CD8-positive, alpha-beta memory T cell (primary cell): ENCODE results near the gene DMRTB1. TPM values are rescaled to one million over a fixed set of nuclear protein-coding genes. Genes with fewer than 3 reads are reported as not detected.

Experiments used
- CTCF ChIA-PET: fragments of 350-600 bp; sonication (Branson Sonifier 250); formaldehyde crosslinking; loops from one replicate; lab custom pipeline; 2021; ENCODE audit warnings: antibody characterized with exemption; lab: Charles Lee
- POLR2A ChIA-PET: fragments of 350-600 bp; sonication (Branson Sonifier 250); formaldehyde crosslinking; loops from one replicate; lab custom pipeline; 2021; ENCODE audit warnings: antibody characterized with exemption; lab: Charles Lee
- DNase-seq, 5 donors: peaks; one replicate each; pipeline versions ENCODE4 v3.0.0 to v3.0.0-alpha.2; 2020 to 2022; ENCODE audit warnings: mixed read lengths in 1 of 5
- H3K27ac ChIP-seq: one replicate; pipeline ENCODE4 v1.7.0; 2013; ENCODE audit warnings: low read depth, mild to moderate bottlenecking, low read length, moderate library complexity
- H3K27me3 ChIP-seq: 2 replicates; pipeline ENCODE4 v1.7.0; 2013; ENCODE audit warnings: low read length, mild to moderate bottlenecking; ENCODE audit not compliant: insufficient read depth, poor library complexity, severe bottlenecking
- H3K36me3 ChIP-seq: 2 replicates; pipeline ENCODE4 v1.7.0; 2013; ENCODE audit warnings: mild to moderate bottlenecking, low read length, moderate library complexity; ENCODE audit not compliant: insufficient read depth
- H3K4me1 ChIP-seq: 2 replicates; pipeline ENCODE4 v1.7.0; 2013; ENCODE audit warnings: mild to moderate bottlenecking, low read length, moderate library complexity; ENCODE audit not compliant: insufficient read depth
- H3K4me3 ChIP-seq: 2 replicates; pipeline ENCODE4 v1.7.0; 2013; ENCODE audit warnings: mild to moderate bottlenecking, low read length
- H3K9me3 ChIP-seq: 2 replicates; pipeline ENCODE4 v1.7.0; 2013; ENCODE audit warnings: mild to moderate bottlenecking, low read length
- H3K27ac Mint-ChIP-seq, 8 donors: one replicate each; pipeline ENCODE4 v1.8.0; 2020 to 2021; ENCODE audit warnings: mixed read lengths in 8 of 8, mild to moderate bottlenecking in 6 of 8, inconsistent platforms in 3 of 8, moderate library complexity in 3 of 8
- H3K27me3 Mint-ChIP-seq, 2 donors: one replicate each; pipeline ENCODE4 v1.8.0; 2020 to 2021; ENCODE audit warnings: mixed read lengths in 2 of 2, mild to moderate bottlenecking in 1 of 2, moderate library complexity in 1 of 2
- H3K36me3 Mint-ChIP-seq, 3 donors: one replicate each; pipeline ENCODE4 v1.8.0; 2020 to 2021; ENCODE audit warnings: mixed read lengths in 3 of 3, inconsistent platforms in 1 of 3, mild to moderate bottlenecking in 1 of 3
- H3K4me1 Mint-ChIP-seq, 3 donors: one replicate each; pipeline ENCODE4 v1.8.0; 2020 to 2021; ENCODE audit warnings: mixed read lengths in 3 of 3, inconsistent platforms in 1 of 3, mild to moderate bottlenecking in 1 of 3
- H3K4me3 Mint-ChIP-seq, 7 donors: one replicate each; pipeline ENCODE4 v1.8.0; 2020 to 2021; ENCODE audit warnings: mixed read lengths in 7 of 7, mild to moderate bottlenecking in 6 of 7, moderate library complexity in 4 of 7, inconsistent platforms in 2 of 7
- H3K9me3 Mint-ChIP-seq, 5 donors: one replicate each; pipeline ENCODE4 v1.8.0; 2020 to 2022; ENCODE audit warnings: mixed read lengths in 5 of 5, mild to moderate bottlenecking in 3 of 5, moderate library complexity in 2 of 5, inconsistent platforms in 1 of 5
- polyA plus RNA-seq: library from polyadenylated mRNA; unstranded; fragments of 300-500 nt; fragmentation: Illumina TruSeq; gene quantifications from one replicate; pipeline ENCODE4 v1.2.3, GENCODE V29; 2021
- total RNA-seq, 2 experiments: library from RNA; stranded (reverse); gene quantifications; one replicate each; pipeline ENCODE4 v1.2.3, GENCODE V29; 2021

DMRTB1 gene
- total and polyA plus RNA-seq, 3 experiments from 2014 or later = not detected

DNA sequence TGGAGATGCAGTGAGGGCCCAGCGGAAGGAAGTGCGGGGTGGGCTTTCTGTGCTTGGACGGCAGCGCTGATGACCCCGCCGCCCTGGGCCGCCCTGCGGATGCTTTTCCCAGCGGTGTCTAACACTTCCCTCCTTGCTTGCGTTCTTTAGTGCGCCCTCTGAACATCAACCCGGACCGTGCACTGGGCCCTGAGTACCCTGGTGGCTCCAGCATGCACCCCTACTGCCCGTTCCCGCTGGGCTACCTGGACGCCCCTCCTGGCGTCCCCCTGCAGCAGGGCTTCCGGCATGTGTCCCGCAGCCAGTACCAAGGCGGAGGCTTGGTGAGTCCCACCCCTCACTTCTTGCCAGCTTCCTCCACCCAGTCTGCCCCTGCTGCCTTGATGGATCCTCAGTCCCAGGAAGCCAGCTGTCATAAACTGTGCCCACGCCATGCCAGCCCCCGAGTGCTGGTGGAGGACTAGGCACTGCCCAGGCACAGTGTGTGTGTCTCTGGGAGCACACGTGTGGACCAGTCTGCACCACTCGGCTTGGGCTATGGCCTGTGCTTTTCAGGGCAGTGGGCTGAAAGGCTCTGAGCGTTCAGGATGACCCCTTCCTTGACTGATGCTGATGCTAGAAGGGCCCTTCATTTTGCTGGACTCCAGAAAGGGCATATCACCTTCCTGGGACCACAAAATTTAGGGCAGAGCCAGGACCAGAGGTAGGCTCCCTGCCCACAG lies 2.3 kb downstream of the DMRTB1 start:
- Histone ChIP-seq H3K36me3 (no peaks in the 10 kb centered on the region), H3K4me3 (no peak overlapping the region), H3K27ac (no peak overlapping the region), H3K27me3 (no peaks in the 10 kb centered on the region), H3K9me3 (no peaks in the 10 kb centered on the region), H3K4me1 (no peaks in the 10 kb centered on the region)
- POLR2A ChIA-PET = no interaction called here
- Mint-ChIP-seq H3K36me3 (no peaks in the 10 kb centered on the region), H3K27ac (no peak overlapping the region), H3K27me3 (no peaks in the 10 kb centered on the region), H3K4me1 (peaks cover 0 to under 1% (median 0%) of the 10 kb centered on the region in 3 donors), H3K9me3 (no peaks in the 10 kb centered on the region), H3K4me3 (no peak overlapping the region)
- CTCF ChIA-PET = no interaction called here
- no peak for DNase-seq

DNA sequence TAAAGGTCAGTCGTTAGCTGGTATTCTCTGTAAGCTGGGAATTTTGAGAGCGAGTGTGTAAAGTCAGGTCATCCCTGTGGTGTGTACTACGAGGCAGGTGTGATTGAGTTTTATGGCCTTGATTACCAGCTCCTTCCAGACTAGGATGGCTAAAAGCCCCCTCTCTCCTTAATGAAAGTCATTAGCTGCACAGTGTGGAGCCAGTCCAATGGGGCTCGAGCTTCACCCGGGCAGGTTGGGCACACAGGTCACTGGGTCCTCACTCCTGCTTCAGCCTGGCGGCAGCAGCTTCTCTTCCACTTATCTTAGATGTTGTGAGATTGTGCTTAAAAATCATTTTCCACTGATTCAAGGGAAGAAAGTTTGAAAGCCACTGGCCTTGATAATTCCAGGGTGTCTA lies 3.0 kb downstream of the DMRTB1 start:
- H3K4me1 ChIP-seq = no peaks in the 10 kb centered on the region
- H3K27me3 Mint-ChIP-seq = no peaks in the 10 kb centered on the region
- ChIA-PET POLR2A (no interaction called here), CTCF (no interaction called here)
- no peak overlapping the region for H3K27ac ChIP-seq
- no peaks in the 10 kb centered on the region for H3K27me3 ChIP-seq
- no peak overlapping the region for H3K27ac Mint-ChIP-seq
- no peaks in the 10 kb centered on the region for H3K36me3 ChIP-seq
- DNase-seq = no peak
- H3K36me3 Mint-ChIP-seq = no peaks in the 10 kb centered on the region
- H3K4me3 Mint-ChIP-seq = no peak overlapping the region
- H3K9me3 Mint-ChIP-seq = no peaks in the 10 kb centered on the region
- H3K4me1 Mint-ChIP-seq = peaks cover 0 to 2% (median 0%) of the 10 kb centered on the region in 3 donors
- no peaks in the 10 kb centered on the region for H3K9me3 ChIP-seq
- no peak overlapping the region for H3K4me3 ChIP-seq

DNA sequence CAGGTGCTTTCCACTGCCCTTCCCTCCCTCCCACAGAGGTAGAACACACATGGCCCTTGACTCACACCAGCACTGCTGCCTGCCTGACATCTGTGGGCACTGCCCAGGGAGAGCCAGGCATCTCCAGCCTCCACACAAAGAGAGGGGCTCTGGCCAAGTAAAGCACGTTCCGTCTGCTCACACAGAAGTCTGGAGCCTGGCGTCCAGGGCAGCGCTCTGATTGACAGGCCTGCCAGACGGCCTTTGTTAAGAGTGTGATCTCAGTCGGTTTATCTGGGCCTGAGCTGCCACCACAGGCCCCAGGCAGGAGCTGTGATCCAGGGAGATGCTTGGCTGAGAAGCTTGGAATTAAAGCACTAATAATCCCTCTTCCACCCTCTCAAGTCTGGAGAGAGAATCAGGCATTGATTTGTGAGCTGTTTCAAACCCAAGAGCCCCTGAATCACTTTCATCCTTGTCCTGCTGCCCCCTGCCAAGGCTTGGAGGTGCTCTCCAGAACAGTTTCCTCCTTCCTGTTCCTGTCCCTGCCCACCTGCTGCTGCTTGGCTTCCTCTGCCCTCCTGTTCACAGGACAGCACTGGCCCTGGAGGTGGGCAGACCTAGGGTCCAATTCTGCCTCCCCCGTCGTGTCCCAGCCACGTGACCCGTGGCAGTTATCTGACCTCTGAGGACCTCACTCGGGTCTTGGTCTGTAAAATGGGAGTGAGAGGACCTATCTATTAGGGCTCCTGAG lies 3.7 kb downstream of the DMRTB1 start:
- Histone ChIP-seq H3K9me3 (no peaks in the 10 kb centered on the region), H3K36me3 (no peaks in the 10 kb centered on the region), H3K27me3 (no peaks in the 10 kb centered on the region), H3K27ac (no peak overlapping the region), H3K4me1 (no peaks in the 10 kb centered on the region), H3K4me3 (no peak overlapping the region)
- Mint-ChIP-seq H3K36me3 (no peaks in the 10 kb centered on the region), H3K4me3 (no peak overlapping the region), H3K27ac (peak overlapping the region in 1 of 8 donors; percentile 34), H3K27me3 (no peaks in the 10 kb centered on the region), H3K4me1 (peaks cover 0 to 2% (median 0%) of the 10 kb centered on the region in 3 donors), H3K9me3 (no peaks in the 10 kb centered on the region)
- CTCF ChIA-PET = interaction anchor here (2.2 kb wide), 1 partner anchor 182 kb away, joined by 5 read pairs; no protein-coding TSS in a partner anchor
- no peak for DNase-seq
- POLR2A ChIA-PET = no interaction called here

DNA sequence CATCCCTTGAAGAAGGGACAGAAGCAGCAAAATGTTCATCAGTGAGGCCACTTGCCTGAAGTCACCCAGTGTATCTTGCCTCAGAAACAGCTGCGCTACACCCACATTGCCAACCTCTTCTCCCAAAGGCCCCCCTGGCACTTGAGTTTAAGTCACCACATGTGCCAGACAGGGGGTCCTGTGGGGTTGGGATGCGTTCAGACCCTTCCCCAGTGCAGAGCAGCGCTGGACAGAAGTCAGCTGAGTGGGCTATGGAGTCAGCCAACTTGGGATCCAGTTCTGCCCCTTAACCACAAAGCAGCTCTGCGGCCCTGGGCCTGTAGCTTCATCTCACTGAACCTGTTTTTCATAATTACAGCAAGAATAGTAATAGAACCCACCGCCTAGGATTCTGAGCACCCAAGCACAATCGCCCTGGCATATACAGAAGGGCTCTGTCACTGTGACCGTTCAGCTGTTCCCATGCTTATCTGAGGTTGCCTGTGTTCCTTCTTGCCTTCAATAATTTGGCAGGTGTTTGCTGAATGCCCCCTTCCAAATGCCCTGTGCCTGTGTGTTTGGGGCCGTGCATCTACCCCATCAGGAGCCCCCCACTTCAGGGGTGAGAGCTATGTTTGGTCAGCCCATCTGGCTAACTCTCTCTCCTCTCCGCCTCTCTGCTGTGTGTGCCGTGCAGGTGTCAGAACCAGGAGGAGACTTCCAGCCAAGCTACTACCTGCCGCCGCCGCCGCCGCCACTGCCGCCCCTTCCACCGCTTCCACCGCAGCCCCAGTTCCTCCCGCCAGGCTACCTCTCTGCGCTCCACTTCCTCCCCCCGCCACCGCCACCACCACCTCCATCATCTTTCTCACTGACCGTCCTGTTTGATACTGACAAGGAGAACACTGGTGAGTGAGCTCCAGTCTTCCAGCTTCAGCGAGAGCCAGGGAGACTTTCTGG lies 5.0 kb downstream of the DMRTB1 start:
- DNase-seq = no peak
- Histone ChIP-seq H3K9me3 (no peaks in the 10 kb centered on the region), H3K27ac (no peak overlapping the region), H3K36me3 (no peaks in the 10 kb centered on the region), H3K4me1 (no peaks in the 10 kb centered on the region), H3K27me3 (no peaks in the 10 kb centered on the region), H3K4me3 (no peak overlapping the region)
- no peak overlapping the region for H3K4me3 Mint-ChIP-seq
- H3K4me1 Mint-ChIP-seq = peaks cover 0 to 2% (median 0%) of the 10 kb centered on the region in 3 donors
- POLR2A ChIA-PET = no interaction called here
- no peaks in the 10 kb centered on the region for H3K9me3 Mint-ChIP-seq
- CTCF ChIA-PET = interaction anchor here (0.7 to 2.2 kb wide), 5 partner anchors 20 to 186 kb away, joined by 3 to 5 read pairs (median 3); no protein-coding TSS in a partner anchor
- no peaks in the 10 kb centered on the region for H3K36me3 Mint-ChIP-seq
- no peak overlapping the region for H3K27ac Mint-ChIP-seq
- no peaks in the 10 kb centered on the region for H3K27me3 Mint-ChIP-seq

DNA sequence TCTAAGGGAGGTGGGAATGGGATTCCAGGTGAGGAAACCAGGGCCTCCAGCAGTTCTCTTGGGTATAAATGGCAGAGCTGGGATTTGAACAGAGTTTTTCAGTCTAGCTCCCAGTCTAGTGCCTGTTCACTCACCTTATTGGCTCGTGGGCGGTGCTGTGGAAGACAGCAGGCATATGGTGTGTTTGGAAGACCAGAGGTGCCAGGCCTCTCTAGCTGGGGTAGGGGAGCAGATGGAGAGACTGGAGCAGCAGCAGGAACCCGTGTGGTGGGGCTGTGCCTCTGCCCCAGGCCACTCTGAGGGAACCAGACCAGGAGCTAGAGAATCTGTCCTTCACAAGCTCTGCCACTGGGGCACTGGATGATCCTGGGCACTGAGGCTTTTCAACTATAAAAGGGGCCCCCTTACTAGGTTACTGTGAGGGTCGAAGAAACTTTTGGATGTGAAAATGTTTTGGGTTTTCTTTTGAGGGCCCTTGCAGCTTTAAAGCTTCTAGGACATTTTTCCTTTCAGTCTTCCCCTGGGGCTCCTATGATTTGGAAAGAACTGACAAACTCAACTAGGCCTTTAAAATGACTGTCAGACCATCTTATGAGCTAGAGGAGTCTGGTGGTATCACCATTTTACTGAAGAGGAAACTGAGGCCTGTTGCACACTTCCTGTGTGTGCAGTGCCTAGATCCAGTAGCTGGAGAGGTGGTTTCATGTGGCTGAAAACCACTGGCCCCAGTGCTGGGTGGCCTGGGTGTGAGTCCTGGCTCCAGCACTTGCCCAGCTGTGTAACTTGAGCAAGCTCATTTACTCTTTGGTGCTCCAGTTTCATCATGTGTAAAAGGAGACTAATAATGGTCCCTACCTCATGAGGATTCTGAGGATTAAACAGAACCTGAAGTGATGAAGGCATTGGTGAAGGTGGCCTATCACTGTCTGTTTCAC lies 6.1 kb downstream of the DMRTB1 start:
- Histone ChIP-seq H3K36me3 (no peaks in the 10 kb centered on the region), H3K4me1 (no peaks in the 10 kb centered on the region), H3K27me3 (no peaks in the 10 kb centered on the region), H3K4me3 (no peak overlapping the region), H3K9me3 (no peaks in the 10 kb centered on the region), H3K27ac (no peak overlapping the region)
- Mint-ChIP-seq H3K4me3 (no peak overlapping the region), H3K36me3 (no peaks in the 10 kb centered on the region), H3K4me1 (peaks cover 0 to 2% (median 0%) of the 10 kb centered on the region in 3 donors), H3K27me3 (peaks cover 0 to 1% of the 10 kb centered on the region in 2 donors), H3K9me3 (no peaks in the 10 kb centered on the region), H3K27ac (peak overlapping the region in 5 of 8 donors; percentile 26 to 57 (median 43))
- POLR2A ChIA-PET = no interaction called here
- DNase-seq = no peak
- CTCF ChIA-PET = interaction anchor here (0.7 to 2.2 kb wide), 3 partner anchors 19 to 184 kb away, joined by 3 to 5 read pairs (median 3); no protein-coding TSS in a partner anchor

DNA sequence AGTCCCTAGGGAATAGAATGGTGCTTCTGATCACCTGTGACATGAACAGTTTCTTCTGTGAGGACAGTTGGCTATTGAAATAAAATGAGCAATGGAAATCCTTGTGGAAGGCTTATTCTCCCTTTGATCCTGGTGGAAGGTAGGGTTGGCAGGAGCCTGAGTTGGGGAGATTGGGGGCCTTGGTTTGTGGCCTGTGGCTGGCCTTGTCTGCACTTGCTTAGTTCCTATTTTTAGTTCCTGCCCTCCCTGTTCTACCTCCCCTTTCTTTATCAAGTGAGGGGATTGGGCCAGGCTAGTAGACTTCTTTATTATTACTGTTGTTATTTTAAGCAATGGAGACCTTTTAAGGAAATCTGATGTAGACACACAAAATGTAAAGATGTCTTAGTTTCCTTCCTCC lies 8.2 kb downstream of the DMRTB1 start:
- CTCF ChIA-PET = no interaction called here
- Histone ChIP-seq H3K9me3 (no peaks in the 10 kb centered on the region), H3K27ac (no peak overlapping the region), H3K36me3 (no peaks in the 10 kb centered on the region), H3K27me3 (no peaks in the 10 kb centered on the region), H3K4me1 (no peaks in the 10 kb centered on the region), H3K4me3 (no peak overlapping the region)
- peak overlapping the region in 1 of 8 donors; percentile 42 for H3K27ac Mint-ChIP-seq
- DNase-seq = no peak
- H3K36me3 Mint-ChIP-seq = no peaks in the 10 kb centered on the region
- POLR2A ChIA-PET = no interaction called here
- peaks cover 0 to 2% (median 0%) of the 10 kb centered on the region in 3 donors for H3K4me1 Mint-ChIP-seq
- H3K27me3 Mint-ChIP-seq = peaks cover 0 to 1% of the 10 kb centered on the region in 2 donors
- no peak overlapping the region for H3K4me3 Mint-ChIP-seq
- no peaks in the 10 kb centered on the region for H3K9me3 Mint-ChIP-seq

DNA sequence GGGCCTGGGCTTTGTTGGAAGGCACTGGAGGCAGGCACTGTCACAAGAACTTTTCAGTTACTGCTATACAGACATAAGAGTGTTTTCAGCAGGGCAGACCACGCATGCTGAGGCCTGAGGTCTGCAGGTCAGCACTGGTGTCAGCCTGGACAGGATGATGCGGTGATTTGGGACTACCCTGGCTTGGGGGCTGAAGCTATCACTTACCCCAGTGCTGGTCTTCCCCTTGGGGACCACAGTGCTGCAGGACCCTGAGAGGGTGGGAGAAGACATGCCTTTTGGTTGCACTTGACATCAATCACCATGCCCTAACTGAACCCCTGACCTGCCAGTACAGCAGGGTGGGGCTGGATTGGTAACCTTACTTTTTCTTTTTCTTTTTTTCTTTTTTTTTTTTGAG lies 9.2 kb downstream of the DMRTB1 start:
- no peaks in the 10 kb centered on the region for H3K9me3 ChIP-seq
- POLR2A ChIA-PET = no interaction called here
- H3K4me3 Mint-ChIP-seq = no peak overlapping the region
- no peaks in the 10 kb centered on the region for H3K36me3 ChIP-seq
- CTCF ChIA-PET = no interaction called here
- no peak overlapping the region for H3K27ac Mint-ChIP-seq
- no peaks in the 10 kb centered on the region for H3K9me3 Mint-ChIP-seq
- no peaks in the 10 kb centered on the region for H3K27me3 ChIP-seq
- no peaks in the 10 kb centered on the region for H3K36me3 Mint-ChIP-seq
- H3K4me1 ChIP-seq = no peaks in the 10 kb centered on the region
- peaks cover 0 to 2% (median 0%) of the 10 kb centered on the region in 3 donors for H3K4me1 Mint-ChIP-seq
- DNase-seq = no peak
- H3K27ac ChIP-seq = no peak overlapping the region
- no peak overlapping the region for H3K4me3 ChIP-seq
- H3K27me3 Mint-ChIP-seq = peaks cover 0 to 1% of the 10 kb centered on the region in 2 donors
